ENCODE measurements around the gene TP53.
"Not testable (repeated sequence)": the region's sequence is repeated elsewhere in the genome, so short reads cannot be mapped to it uniquely, and the experiment has no call there.

Gene TP53

GRCh38 chr17:7631398-7632380 is 55.6 kb downstream of the TP53 start:
- no peak for DNase-seq (ENCODE audit: low read depth)

- no peak for DNase-seq (ENCODE audit: low read depth)
Measured at GRCh38 chr17:7629939-7630571, 57.2 kb downstream of the TP53 start, which contains the start of gene SHBG. TSS of gene SHBG (plus strand) at chr17:7630135. CDS start at chr17:7630173, 38 bp downstream.

GRCh38 chr17:7627250-7628121 is 59.8 kb downstream of the TP53 start, which contains the start of gene SAT2:
TSS of gene SAT2 (minus strand) at chr17:7627821. CDS start at chr17:7627635, 186 bp downstream.
- DNase-seq (ENCODE audit: low read depth) = peak; percentile 70

GRCh38 chr17:7626956-7627249 is 60.4 kb downstream of the TP53 start:
- DNase-seq (ENCODE audit: low read depth) = no peak

DNA sequence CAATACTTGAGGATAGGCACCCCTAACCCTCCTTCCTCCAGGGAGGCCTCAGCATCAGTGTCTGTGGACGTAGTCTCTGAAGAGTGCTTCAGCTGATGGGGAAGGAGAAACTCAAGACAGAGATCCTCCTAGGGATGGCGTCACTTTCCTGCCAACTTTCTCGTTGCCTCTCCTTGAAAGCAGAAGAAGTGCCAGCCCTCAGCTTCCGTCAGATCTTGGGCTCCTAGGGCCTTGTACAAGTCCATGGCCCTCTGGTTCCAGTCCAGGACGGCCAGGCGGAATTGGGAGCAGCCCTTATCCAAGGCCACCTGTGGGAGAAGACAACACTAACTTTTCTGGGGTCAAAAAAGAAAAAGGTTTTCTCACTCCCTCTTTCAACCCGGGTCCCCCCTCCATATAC is 61.0 kb downstream of the TP53 start:
- DNase-seq (ENCODE audit: low read depth) = no peak

GRCh38 chr17:7625749-7626148 is 61.5 kb downstream of the TP53 start:
- DNase-seq (ENCODE audit: low read depth) = not testable (repeated sequence)

GRCh38 chr17:7623661-7624060 is 63.6 kb downstream of the TP53 start:
- DNase-seq (ENCODE audit: low read depth) = no peak

GRCh38 chr17:7620835-7621234 is 66.5 kb downstream of the TP53 start:
- no peak for DNase-seq (ENCODE audit: low read depth)

GRCh38 chr17:7618608-7619007 is 68.7 kb downstream of the TP53 start:
- DNase-seq (ENCODE audit: low read depth) = no peak
